Suprapubic skin (tissue), 4 donors: ENCODE data around the gene EBF4. TPM values are rescaled to one million over a fixed set of nuclear protein-coding genes. Genes with fewer than 3 reads are reported as not detected.
A peak's percentile ranks its signal among the peaks of the same experiment; 100 is the strongest.

Experiments
- DNase-seq, 2 donors: peaks; one replicate each; pipeline ENCODE4 v3.0.0-alpha.2; 2019; ENCODE audit warnings: low spot score in 2 of 2
- H3K27ac ChIP-seq: fragments of 200-600 bp; sonication (generic); one replicate; pipeline ENCODE4 v1.5.1; 2019
- H3K27me3 ChIP-seq: fragments of 200-600 bp; sonication (generic); one replicate; pipeline ENCODE4 v1.5.1; 2019
- H3K36me3 ChIP-seq: fragments of 200-600 bp; sonication (generic); one replicate; pipeline ENCODE4 v1.5.1; 2019
- H3K4me1 ChIP-seq: fragments of 200-600 bp; sonication (generic); one replicate; pipeline ENCODE4 v1.5.1; 2019
- H3K4me3 ChIP-seq: fragments of 200-600 bp; sonication (generic); one replicate; pipeline ENCODE4 v1.5.1; 2019; ENCODE audit warnings: mild to moderate bottlenecking
- H3K9me3 ChIP-seq: fragments of 200-600 bp; sonication (generic); one replicate; pipeline ENCODE4 v1.5.1; 2019
- CTCF ChIP-seq, 2 donors: fragments of 200-600 bp in 1 of 2; fragments of 450-650 bp in 1 of 2; sonication (generic) in 1 of 2; IDR thresholded peaks; one replicate each; pipeline ENCODE4 v1.5.1; 2016 to 2019; ENCODE audit warnings: antibody characterized with exemption in 2 of 2, mild to moderate bottlenecking in 1 of 2, moderate library complexity in 1 of 2
- EP300 ChIP-seq: sonication (generic); formaldehyde crosslinking; IDR thresholded peaks from one replicate; pipeline ENCODE4 v1.6.1; 2017; ENCODE audit warnings: antibody characterized with exemption
- POLR2A ChIP-seq, 2 donors: fragments of 450-650 bp; IDR thresholded peaks; one replicate each; pipeline ENCODE4 v1.6.1; 2017; ENCODE audit warnings: antibody characterized with exemption in 2 of 2, mild to moderate bottlenecking in 2 of 2, moderate library complexity in 2 of 2
- POLR2AphosphoS5 ChIP-seq, 3 donors: sonication (generic); formaldehyde crosslinking; IDR thresholded peaks; one replicate each; pipeline ENCODE4 v1.6.1; 2017; ENCODE audit warnings: antibody characterized with exemption in 3 of 3
- WGBS: methylation state at CpG from one replicate; pipeline ENCODE4 v1.1.5; 2018; 5-methylcytosine and 5-hydroxymethylcytosine counted together
- total RNA-seq, 4 donors: library from RNA; depleted of rRNA; stranded (reverse); fragments of >200 nt; gene quantifications; one replicate each; pipeline ENCODE4 v1.1.0, GENCODE V29; 2016

Gene EBF4
- total RNA-seq, 4 donors from 2014 or later, result 5.9 to 12.6 (median 6.3) TPM

- H3K36me3 ChIP-seq, result no peaks in the 10 kb centered on the region
- 63% methylated on average over 7 of the region's 8 CpGs for WGBS
- no peaks in the 10 kb centered on the region for H3K9me3 ChIP-seq
- TF ChIP-seq CTCF (IDR thresholded peaks at IDR 0.05) (no peak), EP300 (no peak), POLR2AphosphoS5 (IDR thresholded peaks at IDR 0.05) (no peak), POLR2A (IDR thresholded peaks at IDR 0.05) (no peak)
- peaks cover 11% of the 10 kb centered on the region for H3K27me3 ChIP-seq
- peaks cover 16% of the 10 kb centered on the region for H3K4me1 ChIP-seq
- H3K4me3 ChIP-seq, result no peak overlapping the region
- DNase-seq, result no peak
- no peak overlapping the region for H3K27ac ChIP-seq
These were observed 54.2 kb downstream of the EBF4 start for GRCh38 chr20:2746636-2747265.

GRCh38 chr20:2747676-2748235 lies 55.2 kb downstream of the EBF4 start:
- no peak for DNase-seq
- no peak overlapping the region for H3K27ac ChIP-seq
- WGBS, result 83% methylated on average over 8 of the region's 8 CpGs

DNA sequence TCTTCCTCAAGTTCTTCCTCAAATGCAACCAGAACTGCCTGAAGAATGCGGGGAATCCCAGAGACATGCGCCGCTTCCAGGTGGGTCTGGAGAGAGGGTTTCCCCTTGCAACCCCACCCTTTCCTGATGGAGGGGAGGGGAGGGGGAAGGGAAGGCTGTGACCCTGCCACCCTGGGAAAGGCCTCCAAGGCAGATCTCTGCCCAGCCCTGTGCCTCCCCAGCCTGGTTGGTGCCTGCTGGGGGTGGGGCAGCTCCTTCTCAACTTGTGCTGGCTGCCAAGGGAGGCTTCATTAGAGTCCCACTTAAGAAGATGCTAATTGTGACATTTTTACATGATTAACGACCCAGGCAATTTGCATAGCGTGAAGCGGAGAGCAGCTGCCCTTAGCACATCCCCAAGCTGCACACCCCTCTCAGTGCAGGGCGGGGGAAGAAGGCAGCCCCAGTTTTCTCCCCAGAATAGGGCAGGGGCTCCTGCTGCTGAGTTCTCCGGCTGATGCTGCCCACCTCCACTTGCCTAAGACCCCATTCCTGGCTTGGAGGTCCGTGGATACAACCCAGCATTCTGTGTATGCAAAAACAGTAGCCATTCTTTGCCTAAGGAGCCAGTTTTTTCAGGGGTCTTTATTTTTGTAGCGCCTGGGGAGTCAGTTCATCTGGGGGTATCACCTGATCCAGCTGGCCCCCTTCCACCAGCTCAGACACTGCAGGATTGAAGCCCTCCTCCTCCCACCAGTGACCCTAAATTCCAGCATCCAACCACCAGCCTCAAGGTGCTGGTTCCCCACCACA lies 56.2 kb downstream of the EBF4 start:
- peak in 1 of 2 donors; percentile 44 for DNase-seq
- Histone ChIP-seq H3K4me1 (peaks cover 31% of the 10 kb centered on the region), H3K27ac (no peak overlapping the region), H3K36me3 (no peaks in the 10 kb centered on the region), H3K9me3 (no peaks in the 10 kb centered on the region), H3K27me3 (peaks cover 30% of the 10 kb centered on the region), H3K4me3 (no peak overlapping the region)
- WGBS, result 38% methylated on average over 6 of the region's 10 CpGs
- TF ChIP-seq CTCF (IDR thresholded peaks at IDR 0.05) (no peak), EP300 (no peak), POLR2AphosphoS5 (IDR thresholded peaks at IDR 0.05) (no peak), POLR2A (IDR thresholded peaks at IDR 0.05) (no peak)

More at GRCh38 chr20:2747676-2748235, 55.2 kb downstream of the EBF4 start:
- Histone ChIP-seq H3K36me3 (no peaks in the 10 kb centered on the region), H3K27me3 (peaks cover 21% of the 10 kb centered on the region), H3K4me1 (peaks cover 26% of the 10 kb centered on the region), H3K4me3 (no peak overlapping the region), H3K9me3 (no peaks in the 10 kb centered on the region)
- TF ChIP-seq CTCF (IDR thresholded peaks at IDR 0.05), result no peak
- no peak for TF ChIP-seq POLR2A (IDR thresholded peaks at IDR 0.05)
- no peak for TF ChIP-seq POLR2AphosphoS5 (IDR thresholded peaks at IDR 0.05)
- TF ChIP-seq EP300, result no peak

GRCh38 chr20:2749343-2749950 lies 56.9 kb downstream of the EBF4 start:
- TF ChIP-seq POLR2A (IDR thresholded peaks at IDR 0.05) (no peak), POLR2AphosphoS5 (IDR thresholded peaks at IDR 0.05) (no peak), CTCF (IDR thresholded peaks at IDR 0.05) (no peak), EP300 (no peak)
- Histone ChIP-seq H3K27me3 (peaks cover 37% of the 10 kb centered on the region), H3K9me3 (no peaks in the 10 kb centered on the region), H3K4me1 (peaks cover 31% of the 10 kb centered on the region), H3K36me3 (no peaks in the 10 kb centered on the region), H3K27ac (no peak overlapping the region), H3K4me3 (no peak overlapping the region)
- DNase-seq, result peak in 1 of 2 donors; percentile 78
- WGBS, result 31% methylated on average over 14 of the region's 49 CpGs
